Hippocampal formation (tissue), 2 donors: ENCODE data around the gene HOMER2.

Experiments used
- DNase-seq, 2 donors: peaks; one replicate each; lab custom pipeline; 2025; lab: John Stamatoyannopoulos, UW

Gene HOMER2

GRCh38 chr15:82858932-82859331 lies 93.6 kb downstream of the HOMER2 start:
- no peak for DNase-seq

- no peak for DNase-seq
These were observed 95.9 kb downstream of the HOMER2 start for GRCh38 chr15:82856397-82857170.

GRCh38 chr15:82855286-82856100 lies 97.0 kb downstream of the HOMER2 start:
- no peak for DNase-seq

- no peak for DNase-seq
These were observed 98.0 kb downstream of the HOMER2 start for GRCh38 chr15:82854554-82854953.

GRCh38 chr15:82852941-82853561 lies 99.5 kb downstream of the HOMER2 start:
- no peak for DNase-seq

GRCh38 chr15:82851981-82852511 lies 100.5 kb downstream of the HOMER2 start:
- no peak for DNase-seq

GRCh38 chr15:82851306-82851850 lies 101.1 kb downstream of the HOMER2 start:
- DNase-seq: no peak

- no peak for DNase-seq
These were observed 101.8 kb downstream of the HOMER2 start for GRCh38 chr15:82850731-82851130.

GRCh38 chr15:82849556-82850512 lies 102.7 kb downstream of the HOMER2 start:
- peak; percentile 20 to 61 for DNase-seq

GRCh38 chr15:82848241-82848993 lies 104.1 kb downstream of the HOMER2 start:
- no peak for DNase-seq

GRCh38 chr15:82847703-82848102 lies 104.8 kb downstream of the HOMER2 start:
- no peak for DNase-seq

- no peak for DNase-seq
These were observed 105.9 kb downstream of the HOMER2 start for GRCh38 chr15:82846621-82847020.

GRCh38 chr15:82845686-82846085 lies 106.8 kb downstream of the HOMER2 start:
- DNase-seq: no peak

- DNase-seq: no peak
These were observed 109.0 kb downstream of the HOMER2 start for GRCh38 chr15:82843566-82843965.

GRCh38 chr15:82840166-82840565 lies 112.4 kb downstream of the HOMER2 start:
- no peak for DNase-seq

- no peak for DNase-seq
These were observed 113.4 kb downstream of the HOMER2 start for GRCh38 chr15:82839136-82839535.

- no peak for DNase-seq
These were observed 114.3 kb downstream of the HOMER2 start for GRCh38 chr15:82838096-82838735.

- no peak for DNase-seq
These were observed 117.1 kb downstream of the HOMER2 start for GRCh38 chr15:82835391-82835917.

- DNase-seq: no peak
These were observed 119.2 kb downstream of the HOMER2 start for GRCh38 chr15:82833362-82833682.
